GM21529 (cell line): ENCODE measurements around the gene RS1.

Experiments
- ATAC-seq: cut with Tn5 transposase; IDR thresholded peaks from one replicate; pipeline ENCODE4 v1.9.1; 2021; ENCODE audit not compliant: unreplicated experiment

Gene RS1

DNA sequence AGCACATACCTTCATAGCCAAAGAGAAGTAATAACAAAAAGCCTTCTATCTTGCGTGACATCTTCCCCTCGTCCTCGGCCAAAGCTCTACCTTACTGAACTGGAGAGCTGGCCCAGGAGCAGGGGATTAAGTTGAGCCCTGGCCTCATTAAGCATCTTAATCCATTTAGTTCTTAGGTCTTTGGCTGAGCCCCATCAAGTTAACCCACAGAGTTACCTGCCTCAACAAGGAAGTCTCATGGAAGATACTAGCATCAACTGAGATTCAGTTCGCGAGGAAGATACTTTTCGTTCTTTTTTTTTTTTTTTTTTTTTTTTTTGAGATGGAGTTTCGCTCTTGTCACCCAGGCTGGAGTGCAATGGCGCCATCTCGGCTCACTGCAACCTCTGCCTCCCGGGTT is at the start of gene RS1:
RS1 (minus strand) TSS at position 101 of the 400 bp plus-strand sequence; CDS start at position 61, 40 bp downstream.
- ATAC-seq: no peak

- ATAC-seq: no peak
These were observed 47.9 kb upstream of the RS1 start for GRCh38 chrX:18719852-18720251.

GRCh38 chrX:18714910-18715309 is 43.0 kb upstream of the RS1 start:
- no peak for ATAC-seq

GRCh38 chrX:18709833-18710232 is 37.9 kb upstream of the RS1 start:
- ATAC-seq: no peak

DNA sequence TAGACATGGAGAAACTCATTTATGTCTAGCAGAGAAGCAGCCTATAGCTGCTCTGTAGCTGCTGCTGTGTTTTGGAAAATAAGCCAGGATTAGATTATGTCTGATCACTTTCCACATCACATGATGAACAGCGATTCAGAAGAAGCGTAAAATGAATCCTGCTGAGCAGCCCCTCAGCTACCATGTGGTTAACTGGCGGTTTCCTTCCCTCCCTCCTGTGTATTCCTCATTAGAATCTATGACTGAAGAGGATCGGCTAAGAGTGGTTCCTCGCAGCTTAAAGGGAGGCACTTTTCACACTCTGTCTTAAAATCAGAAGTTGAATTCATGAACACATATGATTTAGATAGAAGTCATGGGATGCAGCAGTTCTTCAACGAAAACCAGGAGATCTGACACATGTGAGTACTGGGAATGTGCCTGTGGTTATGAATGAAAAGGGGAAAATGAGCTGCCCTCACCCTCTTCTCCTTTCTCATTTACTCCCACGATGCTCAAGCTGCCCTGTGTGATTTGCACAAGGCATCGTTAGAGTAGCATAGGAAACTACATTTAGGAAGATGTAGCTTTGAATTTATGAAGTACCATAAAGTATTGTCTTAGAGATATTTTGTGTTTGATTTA is 35.6 kb upstream of the RS1 start, which contains the start of gene PPEF1:
PPEF1 (plus strand) TSS at position 220 of the 624 bp plus-strand sequence; CDS start at position 356, 136 bp downstream.
- ATAC-seq: no peak

- no peak for ATAC-seq
These were observed 30.7 kb upstream of the RS1 start for GRCh38 chrX:18702362-18703195.

GRCh38 chrX:18701621-18702361 is 29.9 kb upstream of the RS1 start:
- ATAC-seq: no peak

DNA sequence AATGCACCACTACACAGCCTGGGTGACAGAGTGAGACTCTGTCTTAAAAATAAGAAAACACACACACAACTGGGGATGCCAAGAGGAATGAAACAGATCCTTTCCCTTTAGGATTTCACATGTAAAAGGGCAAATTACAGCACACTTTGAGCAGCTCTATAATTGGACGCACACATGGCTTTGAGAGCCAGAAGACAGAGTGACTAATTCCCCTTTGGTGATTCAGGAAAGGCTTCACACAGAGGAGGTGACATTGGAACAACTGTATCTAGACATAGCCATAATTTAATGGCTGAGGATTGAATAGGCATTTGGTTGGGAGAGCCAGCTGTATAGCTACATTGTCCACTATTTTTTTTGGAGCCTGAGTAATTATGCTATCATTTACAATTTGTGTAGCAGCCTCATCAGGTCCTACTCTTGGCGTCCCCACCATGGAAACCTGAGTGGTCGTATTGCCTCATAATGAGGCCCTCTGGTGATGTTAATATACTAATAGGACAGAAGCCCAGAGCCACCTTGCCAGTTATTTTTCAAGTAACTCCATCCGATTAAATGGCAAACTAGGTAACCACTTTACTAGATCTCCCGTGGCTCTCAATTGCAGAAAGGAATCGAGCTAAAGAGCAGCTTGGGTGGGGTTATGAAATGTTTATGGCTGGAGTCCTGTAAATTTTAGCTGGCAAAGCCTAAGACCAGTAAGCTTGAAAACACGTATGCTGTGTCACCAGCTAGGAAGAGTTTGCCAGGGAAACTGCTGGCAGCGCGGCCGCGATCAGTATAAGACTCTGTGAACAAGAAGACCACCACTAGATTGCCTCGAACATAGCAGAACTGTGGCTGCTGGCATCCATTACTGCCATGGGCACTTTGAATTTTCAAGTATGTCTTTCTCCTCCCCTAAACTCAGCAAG is 27.1 kb upstream of the RS1 start:
- ATAC-seq: no peak

- no peak for ATAC-seq
These were observed 24.7 kb upstream of the RS1 start for GRCh38 chrX:18696653-18697052.

DNA sequence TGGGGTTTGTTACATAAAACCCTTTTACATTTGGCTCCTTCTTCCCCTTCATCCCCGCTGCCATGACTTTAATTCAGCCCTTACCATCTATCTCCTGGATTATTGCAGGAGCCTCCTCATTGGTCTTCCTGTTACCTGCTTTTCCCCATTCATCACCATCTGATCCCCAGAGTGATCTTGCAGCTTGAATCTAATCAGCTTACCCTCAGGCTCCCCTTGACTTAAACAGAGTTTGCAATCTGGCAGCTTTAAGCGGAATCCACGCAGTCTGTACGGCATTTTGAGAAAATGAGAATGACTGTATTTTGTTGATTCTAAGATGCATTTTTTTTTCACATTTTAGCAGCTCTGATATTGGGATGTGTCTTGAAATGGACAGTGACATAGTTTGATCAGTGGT is 20.6 kb upstream of the RS1 start:
- ATAC-seq: no peak

DNA sequence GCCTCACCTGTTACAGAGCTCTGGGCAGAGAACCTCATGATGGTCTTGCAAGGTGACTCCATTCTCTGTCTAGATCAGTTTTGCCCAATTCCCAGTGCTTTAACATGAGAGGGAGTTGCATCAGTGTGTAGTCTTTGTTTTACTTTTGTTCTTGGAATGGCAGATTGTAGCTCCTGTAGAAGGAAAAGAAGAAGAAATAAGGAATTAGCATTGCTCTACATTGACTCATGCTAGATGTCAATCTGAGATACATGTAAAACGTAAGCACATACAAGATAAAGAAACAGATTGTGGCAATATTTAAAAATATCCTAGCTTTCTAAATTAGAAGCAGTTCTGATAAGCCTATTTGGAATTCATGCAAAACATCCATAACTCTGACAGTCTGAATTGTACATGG is 19.5 kb upstream of the RS1 start:
- ATAC-seq: no peak

- ATAC-seq: no peak
These were observed 16.1 kb upstream of the RS1 start for GRCh38 chrX:18687856-18688495.

GRCh38 chrX:18682979-18683387 is 11.1 kb upstream of the RS1 start:
- ATAC-seq: no peak

GRCh38 chrX:18681996-18682395 is 10.1 kb upstream of the RS1 start:
- no peak for ATAC-seq

- no peak for ATAC-seq
These were observed 5.4 kb upstream of the RS1 start for GRCh38 chrX:18677161-18677869.

- no peak for ATAC-seq
These were observed 4.6 kb upstream of the RS1 start for GRCh38 chrX:18676470-18676869.

DNA sequence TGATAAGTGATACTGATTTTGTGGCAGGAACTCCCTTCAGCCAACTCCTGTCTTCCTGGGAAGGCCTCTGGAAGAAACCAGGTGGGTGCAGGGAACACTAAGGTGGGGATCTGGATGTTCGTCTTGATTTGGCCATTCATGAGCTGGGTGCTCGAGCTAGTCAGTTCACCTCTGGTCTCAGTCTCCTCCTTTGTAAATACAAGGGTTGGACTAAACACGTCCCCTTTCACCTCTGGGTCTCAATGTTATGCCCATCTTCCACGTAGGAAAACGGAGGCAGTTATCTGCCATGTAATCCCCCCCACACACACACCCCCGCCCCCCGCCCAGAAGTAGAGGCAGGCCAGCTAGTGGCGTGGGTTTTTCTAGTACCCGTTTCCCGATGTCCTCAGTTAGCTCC is 4.1 kb upstream of the RS1 start:
- no peak for ATAC-seq

- ATAC-seq: peak; percentile 84
These were observed 3.2 kb upstream of the RS1 start for GRCh38 chrX:18674788-18675735.
